Mucosa of stomach (tissue), 1 donor: ENCODE measurements around the gene ESM1.

Source experiments
- H3K27me3 ChIP-seq: one replicate; pipeline ENCODE4 v1.7.0; 2013; ENCODE audit warnings: mild to moderate bottlenecking, low read length; ENCODE audit not compliant: control insufficient read depth, insufficient read depth
- H3K36me3 ChIP-seq: one replicate; pipeline ENCODE4 v1.7.0; 2013; ENCODE audit warnings: low read length; ENCODE audit not compliant: control insufficient read depth, insufficient read depth
- H3K4me1 ChIP-seq: one replicate; pipeline ENCODE4 v1.7.0; 2013; ENCODE audit warnings: mild to moderate bottlenecking, low read length; ENCODE audit not compliant: control insufficient read depth, insufficient read depth
- H3K4me3 ChIP-seq: one replicate; pipeline ENCODE4 v1.7.0; 2013; ENCODE audit warnings: low read length
- H3K9ac ChIP-seq: one replicate; pipeline ENCODE4 v1.7.0; 2013; ENCODE audit warnings: mild to moderate bottlenecking, low read length, moderate library complexity
- H3K9me3 ChIP-seq: one replicate; pipeline ENCODE4 v1.7.0; 2013; ENCODE audit warnings: mild to moderate bottlenecking, low read length, moderate library complexity; ENCODE audit not compliant: control insufficient read depth
- donor health status: Pancreatic carcinoma.

The ESM1 gene

DNA sequence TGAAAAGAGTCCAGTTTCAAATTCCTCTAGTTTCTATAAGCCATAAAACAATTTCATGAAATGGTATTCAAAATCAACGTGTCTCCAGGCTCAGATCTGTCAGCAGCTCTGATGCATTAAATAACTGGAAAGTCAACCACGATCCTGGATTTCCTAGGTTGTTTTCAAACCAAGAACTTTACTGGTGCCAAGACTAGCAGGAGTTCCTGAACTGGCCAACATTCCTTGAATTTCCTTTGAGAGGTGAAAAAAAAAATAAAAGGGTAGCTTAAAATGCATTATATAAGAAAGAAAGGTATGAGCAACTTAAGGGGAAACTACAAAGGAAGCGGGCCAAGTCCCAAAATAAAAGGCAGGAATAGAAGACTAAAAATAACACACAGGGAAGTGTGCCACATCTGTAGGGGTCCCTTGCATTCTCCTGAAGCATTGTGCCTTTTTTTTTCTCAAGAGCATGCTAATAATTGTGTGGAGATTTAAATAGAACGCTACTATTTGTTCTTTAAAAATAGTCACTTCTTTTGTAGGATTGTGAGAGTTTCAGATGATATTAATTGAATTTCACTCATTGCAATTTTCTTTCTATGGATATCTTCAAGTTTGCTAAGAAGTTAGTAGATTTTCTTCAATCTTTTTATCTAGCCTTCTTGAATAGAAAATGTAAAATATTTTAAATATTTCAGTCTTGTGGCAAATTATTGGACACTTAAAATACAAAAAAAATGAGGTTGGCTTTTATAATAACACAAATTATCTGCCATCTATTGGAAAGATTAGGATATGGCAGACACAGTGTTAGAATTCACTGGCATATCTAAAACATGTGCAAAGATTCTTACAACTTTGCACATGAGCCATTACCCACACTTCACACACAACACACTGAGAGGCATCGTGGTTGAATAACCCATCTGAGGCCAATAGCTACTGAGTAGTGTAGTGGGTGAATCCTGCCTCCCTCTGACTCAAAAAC lies 15.3 kb downstream of the ESM1 start:
- H3K4me1 ChIP-seq = no peaks in the 10 kb centered on the region
- no peak overlapping the region for H3K4me3 ChIP-seq
- H3K9ac ChIP-seq = no peak overlapping the region
- H3K36me3 ChIP-seq = no peaks in the 10 kb centered on the region
- no peaks in the 10 kb centered on the region for H3K27me3 ChIP-seq
- H3K9me3 ChIP-seq = no peaks in the 10 kb centered on the region

- Histone ChIP-seq H3K9ac (no peak overlapping the region), H3K27me3 (no peaks in the 10 kb centered on the region), H3K9me3 (no peaks in the 10 kb centered on the region), H3K4me3 (no peak overlapping the region), H3K36me3 (no peaks in the 10 kb centered on the region), H3K4me1 (no peaks in the 10 kb centered on the region)
These were observed 16.2 kb downstream of the ESM1 start for GRCh38 chr5:54969242-54969641.

DNA sequence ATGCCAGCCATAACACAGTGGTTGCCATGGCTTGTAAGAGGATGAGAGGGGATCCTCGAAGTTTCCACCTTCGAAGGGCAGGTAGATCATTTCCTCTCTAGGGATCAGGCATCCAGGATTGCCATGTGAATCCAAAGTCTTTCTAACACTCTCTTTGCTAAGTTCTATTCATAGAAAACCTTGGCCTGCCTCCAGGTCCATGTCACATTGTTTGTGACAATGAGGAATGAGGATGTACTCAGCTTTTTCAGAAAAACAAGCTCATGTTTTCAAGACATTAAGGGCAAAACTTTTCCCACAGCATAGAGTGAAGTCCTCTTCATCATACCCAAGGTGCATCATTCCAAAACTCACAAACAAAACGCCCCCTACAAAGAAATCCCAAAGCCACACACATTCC lies 19.6 kb downstream of the ESM1 start:
- Histone ChIP-seq H3K27me3 (no peaks in the 10 kb centered on the region), H3K4me3 (no peak overlapping the region), H3K9ac (no peak overlapping the region), H3K4me1 (no peaks in the 10 kb centered on the region), H3K36me3 (no peaks in the 10 kb centered on the region), H3K9me3 (no peaks in the 10 kb centered on the region)

DNA sequence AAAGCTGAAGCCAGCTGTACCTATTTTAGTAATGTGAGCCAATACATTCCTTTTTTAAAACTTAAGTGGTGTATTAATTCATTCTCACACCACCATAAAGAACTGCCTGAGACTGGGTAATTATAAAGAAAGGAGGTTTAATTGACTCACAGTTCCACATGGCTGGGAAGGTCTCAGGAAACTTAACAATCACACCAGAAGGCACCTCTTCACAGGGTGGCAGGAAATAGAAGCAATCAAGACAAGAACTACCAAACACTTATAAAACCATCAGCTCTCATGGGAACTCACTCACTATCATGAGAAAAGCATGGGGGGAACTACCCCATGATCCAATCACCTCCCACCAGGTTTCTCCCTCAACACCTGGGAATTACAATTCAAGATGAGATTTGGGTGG lies 21.0 kb downstream of the ESM1 start:
- no peaks in the 10 kb centered on the region for H3K27me3 ChIP-seq
- H3K9ac ChIP-seq = no peak overlapping the region
- no peaks in the 10 kb centered on the region for H3K9me3 ChIP-seq
- H3K4me3 ChIP-seq = no peak overlapping the region
- no peaks in the 10 kb centered on the region for H3K4me1 ChIP-seq
- H3K36me3 ChIP-seq = no peaks in the 10 kb centered on the region

DNA sequence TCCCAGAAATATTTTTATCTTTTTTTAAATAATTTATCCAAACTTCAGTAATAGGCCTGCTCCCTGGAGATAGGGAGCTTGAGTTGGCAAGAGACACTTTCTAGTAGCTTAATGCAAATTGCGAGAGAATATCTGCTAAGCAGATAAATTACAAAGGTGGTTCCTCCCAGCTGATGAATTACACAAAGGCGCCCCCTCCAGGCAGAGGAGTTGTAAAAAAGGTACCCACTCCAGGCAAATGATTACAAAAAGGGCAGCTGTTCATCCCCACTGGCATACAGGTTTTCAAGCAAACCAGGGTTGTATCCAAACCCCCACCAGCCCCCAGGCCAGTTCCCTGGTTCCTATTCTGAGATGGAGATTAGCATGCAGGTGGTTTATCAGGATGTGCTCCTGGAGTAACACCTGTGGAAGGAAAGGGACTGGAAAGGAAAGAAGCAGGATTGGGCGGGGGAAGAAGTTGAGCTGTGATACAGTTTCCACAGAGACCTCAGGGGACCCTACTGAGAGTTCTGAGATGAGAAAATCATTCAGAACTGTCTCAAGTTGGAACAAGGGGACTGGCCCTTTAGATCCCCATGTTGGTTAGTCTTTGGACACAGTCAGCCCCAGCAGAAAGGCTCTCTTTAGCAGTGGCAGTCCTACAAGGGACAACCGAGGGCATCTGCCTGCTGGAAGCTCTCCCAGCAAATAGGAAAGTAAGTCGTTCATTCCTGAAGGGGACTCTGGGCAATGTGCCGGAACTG lies 25.5 kb downstream of the ESM1 start:
- no peak overlapping the region for H3K4me3 ChIP-seq
- no peaks in the 10 kb centered on the region for H3K9me3 ChIP-seq
- H3K4me1 ChIP-seq = no peaks in the 10 kb centered on the region
- no peaks in the 10 kb centered on the region for H3K27me3 ChIP-seq
- no peak overlapping the region for H3K9ac ChIP-seq
- no peaks in the 10 kb centered on the region for H3K36me3 ChIP-seq

DNA sequence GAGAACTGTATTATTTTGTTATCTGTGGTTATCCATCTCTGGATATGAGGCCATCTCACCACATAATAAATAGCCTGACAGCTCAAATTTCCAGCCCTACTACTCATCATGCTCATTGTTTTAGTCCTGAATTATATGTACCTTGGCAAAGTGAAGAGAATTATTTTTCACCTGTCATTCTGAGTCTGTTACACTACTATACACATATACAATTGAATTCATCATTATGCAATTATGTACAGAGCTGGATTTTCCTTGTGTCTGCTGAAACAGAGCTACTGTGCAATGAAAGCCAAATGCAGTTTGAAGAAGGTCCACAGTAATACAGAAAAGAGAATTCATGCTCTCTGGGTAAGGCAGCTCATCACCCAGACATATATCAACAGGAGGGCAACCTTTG lies 28.5 kb downstream of the ESM1 start:
- Histone ChIP-seq H3K27me3 (no peaks in the 10 kb centered on the region), H3K4me3 (no peak overlapping the region), H3K36me3 (no peaks in the 10 kb centered on the region), H3K9ac (no peak overlapping the region), H3K4me1 (no peaks in the 10 kb centered on the region), H3K9me3 (no peaks in the 10 kb centered on the region)

DNA sequence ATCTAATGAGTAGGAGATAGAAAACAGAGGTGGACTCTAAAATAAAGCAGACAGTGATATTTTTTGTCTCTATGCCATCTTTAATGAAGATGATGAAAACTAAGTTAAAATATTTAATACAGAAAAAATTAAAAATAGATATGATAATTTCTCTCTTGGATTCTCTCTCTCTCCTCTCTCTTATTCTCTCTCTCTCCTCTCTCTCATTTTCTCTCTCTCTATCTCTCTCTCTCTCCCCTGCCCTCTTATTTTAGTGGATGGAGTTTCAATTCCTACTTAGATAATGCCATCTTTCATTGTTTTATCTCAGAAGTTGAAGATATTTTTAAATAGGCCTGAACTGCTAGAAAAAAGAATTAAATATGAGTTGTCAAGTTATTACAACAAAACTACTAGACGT lies 38.2 kb downstream of the ESM1 start:
- Histone ChIP-seq H3K4me3 (no peak overlapping the region), H3K9me3 (no peaks in the 10 kb centered on the region), H3K36me3 (no peaks in the 10 kb centered on the region), H3K9ac (no peak overlapping the region), H3K27me3 (no peaks in the 10 kb centered on the region), H3K4me1 (peaks cover 9% of the 10 kb centered on the region)

- Histone ChIP-seq H3K27me3 (no peaks in the 10 kb centered on the region), H3K9ac (no peak overlapping the region), H3K4me3 (no peak overlapping the region), H3K9me3 (no peaks in the 10 kb centered on the region), H3K4me1 (peaks cover 9% of the 10 kb centered on the region), H3K36me3 (no peaks in the 10 kb centered on the region)
These were observed 39.0 kb downstream of the ESM1 start for GRCh38 chr5:54946306-54946819.

DNA sequence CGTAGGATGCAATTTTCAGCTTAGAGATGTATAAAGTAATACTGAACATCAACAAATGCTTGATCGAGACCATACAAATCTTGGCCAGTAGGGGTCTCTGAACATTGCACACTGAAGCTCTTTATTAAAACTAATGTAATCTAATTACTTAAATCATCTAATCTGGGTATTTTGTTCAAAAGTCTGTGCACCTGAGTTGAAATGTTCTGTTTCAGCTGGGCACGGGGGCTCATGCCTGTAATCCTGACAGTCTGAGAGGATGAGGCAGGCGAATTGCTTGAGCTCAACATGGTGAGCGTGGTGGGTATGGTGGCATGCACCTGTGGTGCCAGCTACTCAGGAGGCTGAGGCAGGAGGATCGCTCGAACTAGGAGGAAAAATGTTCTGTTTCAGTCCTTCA lies 41.0 kb downstream of the ESM1 start:
- H3K4me1 ChIP-seq = peaks cover 9% of the 10 kb centered on the region
- no peaks in the 10 kb centered on the region for H3K9me3 ChIP-seq
- no peak overlapping the region for H3K4me3 ChIP-seq

DNA sequence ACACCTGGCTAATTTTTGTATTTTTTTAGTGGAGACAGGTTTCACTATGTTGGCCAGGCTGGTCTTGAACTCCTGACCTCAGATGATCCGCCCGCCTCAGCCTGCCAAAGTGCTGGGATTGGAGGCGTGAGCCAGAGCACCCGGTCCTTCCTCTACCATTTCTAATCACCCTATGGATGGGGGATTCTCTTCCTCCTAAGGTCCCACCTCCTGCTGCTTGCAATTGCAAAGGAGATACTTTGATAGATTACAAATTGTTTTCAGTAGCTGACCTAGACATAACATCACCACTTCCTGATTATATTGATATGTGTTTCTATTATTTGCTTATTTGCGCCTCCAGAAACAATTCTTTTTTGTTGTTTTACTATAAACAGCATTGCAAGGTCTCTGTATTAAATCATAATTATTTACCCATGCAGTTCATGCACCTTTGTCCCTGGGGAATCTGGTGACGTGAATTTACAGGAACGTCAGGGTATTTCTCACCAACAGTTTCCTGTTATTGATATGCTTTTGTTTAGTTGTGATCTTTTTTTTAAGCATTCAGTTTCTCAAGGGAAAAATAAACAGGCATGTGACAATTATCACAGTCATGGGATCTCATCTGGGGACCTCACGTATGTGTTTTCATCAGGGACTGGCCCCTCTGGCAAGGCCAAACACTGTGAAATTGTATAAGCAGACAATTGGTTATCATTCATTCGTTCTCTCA lies 43.2 kb downstream of the ESM1 start:
- Histone ChIP-seq H3K4me3 (no peak overlapping the region), H3K9ac (no peak overlapping the region), H3K4me1 (peaks cover 9% of the 10 kb centered on the region), H3K27me3 (no peaks in the 10 kb centered on the region), H3K36me3 (no peaks in the 10 kb centered on the region), H3K9me3 (no peaks in the 10 kb centered on the region)

More for the DNA sequence above, 41.0 kb downstream of the ESM1 start:
- no peaks in the 10 kb centered on the region for H3K27me3 ChIP-seq
- no peaks in the 10 kb centered on the region for H3K36me3 ChIP-seq
- H3K9ac ChIP-seq = no peak overlapping the region

DNA sequence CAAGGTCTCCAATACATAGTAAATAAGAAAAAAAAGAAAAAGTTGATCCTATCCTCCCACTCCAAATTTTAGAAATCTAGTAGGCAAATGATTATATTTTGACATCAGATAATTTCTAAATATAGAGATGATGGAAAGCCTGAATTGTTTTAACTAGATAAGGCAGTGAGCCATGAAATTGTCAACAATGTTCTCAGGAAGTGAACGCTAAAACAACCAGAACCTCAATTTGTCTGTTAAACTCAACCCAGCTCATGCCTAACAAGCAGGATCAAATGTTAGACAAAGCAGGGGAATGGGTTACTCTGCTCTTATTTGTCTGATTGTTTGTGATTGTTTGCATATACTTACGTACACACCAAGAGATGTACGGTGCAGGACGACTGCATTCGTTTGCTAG lies 49.2 kb downstream of the ESM1 start:
- Histone ChIP-seq H3K4me1 (no peaks in the 10 kb centered on the region), H3K9ac (no peak overlapping the region)

More for the DNA sequence above, 49.2 kb downstream of the ESM1 start:
- H3K27me3 ChIP-seq = peaks cover 14% of the 10 kb centered on the region
- no peaks in the 10 kb centered on the region for H3K36me3 ChIP-seq
- H3K4me3 ChIP-seq = no peak overlapping the region
- no peaks in the 10 kb centered on the region for H3K9me3 ChIP-seq
